HG03175 (cell line): Measurements from ENCODE around the gene CENPO.
"Not testable (repeated sequence)": the region's sequence is repeated elsewhere in the genome, so short reads cannot be mapped to it uniquely, and the experiment has no call there.

ENCODE experiments used
- ATAC-seq: cut with Tn5 transposase; IDR thresholded peaks from one replicate; pipeline ENCODE4 v1.9.1; 2021; ENCODE audit warnings: mild to moderate bottlenecking, moderate library complexity; ENCODE audit not compliant: unreplicated experiment

Gene CENPO

DNA sequence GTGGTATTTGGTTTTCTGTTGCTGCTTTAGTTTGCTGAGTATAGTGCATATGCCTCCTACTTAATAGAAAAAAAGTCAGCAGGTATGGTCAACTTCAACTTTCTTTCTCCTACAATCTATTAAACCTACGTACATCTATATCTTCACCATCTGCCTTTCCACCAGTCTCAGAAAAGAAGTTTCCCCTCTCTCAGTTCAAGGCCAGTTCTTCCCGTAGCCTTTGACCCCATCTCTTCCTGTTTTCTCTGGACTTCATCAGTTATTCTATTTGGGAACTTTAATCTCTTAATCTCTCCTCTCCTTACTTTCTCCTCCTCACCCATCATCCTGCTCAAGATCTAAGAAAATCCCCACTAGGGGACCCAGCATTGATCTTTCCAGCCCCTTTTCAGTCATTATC lies 5.7 kb upstream of the CENPO start:
- ATAC-seq = no peak

DNA sequence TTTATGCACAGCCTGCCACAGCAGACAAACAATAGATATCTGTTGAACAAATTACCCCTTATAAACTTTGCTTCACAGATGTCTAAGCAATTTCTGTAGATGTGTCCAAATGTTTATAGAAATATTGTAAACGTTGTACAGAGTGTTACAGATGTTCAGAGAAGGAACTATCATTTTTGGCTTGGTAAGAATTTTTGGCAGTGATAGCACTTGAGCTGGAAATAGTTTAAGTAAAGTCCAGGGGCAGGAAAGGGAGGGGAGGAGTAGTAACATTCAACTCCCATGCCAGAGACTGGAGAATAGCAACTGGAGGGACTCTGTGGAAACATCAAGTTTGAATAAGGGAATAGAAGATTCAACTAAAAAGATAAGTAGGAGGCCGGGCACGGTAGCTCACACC lies 4.4 kb upstream of the CENPO start:
- no peak for ATAC-seq

- ATAC-seq = no peak
Measured at GRCh38 chr2:24791452-24791851, 1.8 kb upstream of the CENPO start.

DNA sequence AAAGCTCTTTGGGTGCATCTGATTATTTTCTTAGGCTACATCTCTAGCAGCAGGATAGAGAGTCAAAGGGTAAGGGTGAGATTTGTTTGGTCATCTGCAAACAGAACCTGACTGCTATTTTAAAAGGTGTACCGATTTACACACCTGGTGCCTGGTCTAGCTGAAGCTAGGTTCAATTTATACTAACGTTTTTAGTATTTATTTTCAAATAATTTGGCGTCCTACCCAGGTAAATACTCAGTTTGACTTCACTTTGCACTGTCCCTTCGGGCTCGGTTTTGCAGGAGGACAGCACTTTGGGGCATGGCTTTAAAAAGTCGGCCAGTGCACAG lies 717 bp upstream of the CENPO start:
- no peak for ATAC-seq

DNA sequence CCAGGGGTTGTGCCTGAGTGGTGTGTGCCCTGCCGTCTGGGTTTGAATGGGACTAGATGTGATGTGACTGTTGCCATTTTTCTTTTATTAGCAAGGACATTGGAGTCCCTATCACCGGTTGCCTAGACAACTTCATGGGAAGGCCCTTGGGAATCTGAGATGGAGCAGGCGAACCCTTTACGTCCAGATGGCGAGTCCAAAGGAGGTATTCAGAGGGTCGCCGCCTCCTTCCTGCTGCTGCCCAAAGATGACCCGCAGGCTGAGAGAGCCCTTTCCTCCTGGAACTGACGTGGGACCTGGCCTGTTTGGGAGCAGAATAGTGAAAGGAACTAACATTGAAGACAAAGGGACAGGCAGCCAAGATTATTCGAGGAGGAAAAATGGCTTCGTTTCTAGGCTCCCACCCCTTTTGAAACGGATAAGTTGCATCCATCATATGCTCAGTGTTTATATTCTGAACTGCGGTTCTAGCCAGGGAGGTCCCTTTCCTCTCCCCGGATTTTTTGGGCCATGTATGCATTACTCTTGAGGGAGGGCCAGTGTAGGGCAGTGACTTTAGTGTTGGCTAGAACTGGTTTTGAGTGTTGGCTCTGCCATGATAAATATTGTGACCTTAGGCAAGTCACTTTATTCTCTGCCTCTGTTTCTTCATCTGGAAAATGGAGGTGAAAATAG lies 673 bp downstream of the CENPO start:
- ATAC-seq = no peak

GRCh38 chr2:24797644-24798043 lies 4.4 kb downstream of the CENPO start:
- ATAC-seq = no peak

- ATAC-seq = not testable (repeated sequence)
Measured at GRCh38 chr2:24800487-24800886, 7.3 kb downstream of the CENPO start.

GRCh38 chr2:24805811-24806660 lies 12.8 kb downstream of the CENPO start:
- not testable (repeated sequence) for ATAC-seq

DNA sequence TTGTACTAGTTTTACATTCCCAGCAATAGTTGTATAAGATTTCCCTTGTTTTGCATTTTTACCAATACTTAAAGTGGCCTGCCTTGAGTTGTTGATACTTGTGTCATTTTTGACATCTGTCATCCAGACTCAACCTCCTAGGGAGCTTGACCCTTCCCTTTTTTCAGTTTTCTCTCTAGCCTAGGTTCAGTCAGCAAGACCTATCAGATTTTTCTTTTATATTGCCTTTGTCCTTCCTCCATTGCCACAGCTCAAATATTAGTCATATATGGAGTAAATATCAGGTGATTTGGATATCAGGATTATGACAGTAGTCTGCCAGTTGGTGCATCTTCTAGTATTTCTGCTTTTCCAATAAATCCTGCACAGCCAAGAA lies 13.4 kb downstream of the CENPO start:
- no peak for ATAC-seq

GRCh38 chr2:24809316-24810007 lies 16.2 kb downstream of the CENPO start:
- no peak for ATAC-seq

- no peak for ATAC-seq
Measured at GRCh38 chr2:24813691-24814137, 20.5 kb downstream of the CENPO start.

DNA sequence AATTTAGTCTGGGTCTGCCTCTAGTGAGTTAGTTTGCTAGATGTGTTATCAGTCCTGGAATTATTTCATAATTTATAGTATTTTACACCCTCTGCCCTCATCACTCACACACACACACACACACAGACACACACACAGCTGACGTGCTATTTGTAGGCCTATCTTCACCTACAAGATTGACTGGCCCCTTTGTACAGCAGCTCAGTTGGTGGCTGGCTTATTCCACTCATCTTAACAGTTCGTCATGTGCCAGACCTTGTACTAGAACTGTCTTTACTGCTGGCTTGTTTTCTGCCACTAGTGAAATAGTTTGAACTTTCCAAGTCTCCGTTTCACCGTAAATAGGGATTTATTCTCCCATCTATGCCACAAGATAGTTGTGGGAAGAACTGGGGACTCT lies 21.3 kb downstream of the CENPO start:
- no peak for ATAC-seq

DNA sequence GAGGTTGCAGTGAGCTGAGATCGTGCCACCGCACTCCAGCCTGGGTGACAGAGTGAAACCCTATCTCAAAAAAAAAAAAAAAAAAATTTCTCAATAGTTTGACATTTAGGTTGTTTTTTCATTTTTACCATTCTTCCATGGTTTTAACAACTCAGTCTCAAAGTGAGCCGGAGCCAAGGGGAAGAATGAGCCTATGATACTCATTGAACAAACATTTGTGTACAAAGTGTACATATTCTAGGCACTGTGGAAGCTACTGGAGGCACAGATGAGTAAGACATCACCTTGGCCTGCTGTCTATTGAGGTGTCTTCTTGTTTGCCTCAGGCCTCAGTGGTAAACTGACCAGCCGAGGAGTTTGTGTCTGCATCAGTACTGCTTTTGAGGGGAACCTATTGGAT lies 21.9 kb downstream of the CENPO start:
- ATAC-seq = no peak

GRCh38 chr2:24816404-24816803 lies 23.2 kb downstream of the CENPO start:
- no peak for ATAC-seq

DNA sequence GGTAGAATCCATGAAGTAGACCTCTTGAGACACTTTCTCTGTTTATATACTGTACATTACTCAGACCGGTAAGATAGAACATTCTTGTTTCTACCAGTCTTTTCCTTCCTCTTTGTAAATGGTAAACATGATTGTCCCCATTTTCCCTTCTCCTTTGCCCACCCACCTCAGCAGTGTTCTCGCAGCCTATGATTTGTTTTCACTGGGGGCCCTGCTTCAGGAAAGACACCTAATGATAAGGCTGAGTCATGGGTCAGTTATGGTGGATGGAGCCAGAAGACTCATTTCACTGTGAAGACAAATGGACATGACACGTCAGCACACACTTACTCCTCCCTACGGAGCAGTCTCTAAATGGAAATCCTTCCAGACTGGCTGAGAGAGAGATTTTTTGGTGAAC lies 23.7 kb downstream of the CENPO start:
- ATAC-seq = no peak

DNA sequence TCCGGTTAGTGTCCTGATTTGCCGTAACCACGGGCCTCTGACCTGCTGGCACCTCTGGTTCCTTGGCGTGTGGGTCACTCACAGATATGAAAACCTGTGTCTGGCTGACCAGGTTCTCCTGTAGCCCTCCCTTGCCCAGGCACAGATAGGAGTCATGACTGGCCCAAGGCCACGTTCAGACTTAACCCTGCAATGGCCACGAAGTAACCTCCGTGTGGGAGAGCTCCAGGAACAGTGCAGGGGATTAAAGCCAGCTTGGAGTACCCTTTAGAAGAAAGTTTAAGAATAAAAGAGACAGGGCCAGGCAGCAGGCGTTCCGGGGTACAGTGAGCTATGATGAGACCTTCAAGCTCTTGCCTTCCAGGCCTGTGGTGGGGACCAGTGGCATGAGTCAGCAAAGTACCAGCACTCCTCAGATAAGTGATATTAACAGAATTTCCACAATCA lies 25.5 kb downstream of the CENPO start:
- no peak for ATAC-seq

GRCh38 chr2:24819442-24820174 lies 26.4 kb downstream of the CENPO start:
- no peak for ATAC-seq

- ATAC-seq = no peak
Measured at GRCh38 chr2:24820175-24820513, 26.9 kb downstream of the CENPO start.

- ATAC-seq = no peak
Measured at GRCh38 chr2:24820598-24821432, 27.6 kb downstream of the CENPO start.

GRCh38 chr2:24821433-24821891 lies 28.2 kb downstream of the CENPO start:
- ATAC-seq = no peak
